Activated naive CD4-positive, alpha-beta T cell treated with anti-CD3 and anti-CD28 coated beads, Interleukin-2, amount 50 U/mL, for 16 hours (primary cell): ENCODE data around the gene SCAPER.

Experiments used
- DNase-seq: peaks from one replicate; pipeline ENCODE4 v3.0.0-alpha.2; 2020

The SCAPER gene

DNA sequence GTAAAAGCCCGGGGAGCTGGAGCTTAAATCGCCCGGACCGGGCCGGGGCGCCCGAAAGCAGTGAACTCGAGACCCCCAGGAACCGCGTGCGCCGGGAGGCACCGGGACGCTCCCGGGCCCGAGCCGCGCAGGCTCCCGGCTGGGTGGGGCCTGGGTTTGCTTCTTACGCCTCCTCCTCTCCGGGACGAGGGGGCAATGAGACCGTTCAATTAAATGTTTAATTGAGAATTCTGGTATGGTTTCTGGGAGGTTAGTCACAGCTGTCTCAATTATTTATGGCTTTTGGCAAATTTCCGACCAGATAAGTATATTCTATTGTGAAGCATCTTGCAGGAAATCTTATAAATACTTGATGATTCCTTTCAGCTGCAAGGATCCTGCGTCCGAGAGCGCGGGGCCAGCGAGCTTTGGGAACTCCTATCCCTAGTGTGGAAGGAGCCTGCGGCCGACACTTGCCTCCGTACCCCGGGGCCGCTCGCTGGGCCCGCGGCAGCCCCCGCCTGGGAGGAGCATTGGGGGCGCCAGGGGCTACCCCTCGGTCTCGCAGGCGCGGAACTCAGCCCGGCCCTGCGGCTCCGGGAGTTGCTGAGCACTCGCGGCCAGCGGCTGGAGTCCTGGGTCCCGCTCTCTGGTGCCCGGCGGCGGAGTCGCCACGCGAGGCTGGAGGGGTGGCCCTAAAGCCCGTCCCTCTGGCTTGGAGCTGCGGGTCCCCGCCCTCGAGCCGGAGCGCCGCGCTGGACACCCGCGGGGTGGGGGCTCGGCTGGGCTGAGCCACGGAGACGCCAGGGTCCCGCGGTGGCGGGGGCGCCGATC is 558.3 kb downstream of the SCAPER start:
- DNase-seq = no peak

- no peak for DNase-seq
Measured at GRCh38 chr15:76345880-76346668, 559.1 kb downstream of the SCAPER start.

GRCh38 chr15:76345583-76345879 is 559.6 kb downstream of the SCAPER start:
- DNase-seq = no peak

- no peak for DNase-seq
Measured at GRCh38 chr15:76344893-76345582, 560.1 kb downstream of the SCAPER start.

DNA sequence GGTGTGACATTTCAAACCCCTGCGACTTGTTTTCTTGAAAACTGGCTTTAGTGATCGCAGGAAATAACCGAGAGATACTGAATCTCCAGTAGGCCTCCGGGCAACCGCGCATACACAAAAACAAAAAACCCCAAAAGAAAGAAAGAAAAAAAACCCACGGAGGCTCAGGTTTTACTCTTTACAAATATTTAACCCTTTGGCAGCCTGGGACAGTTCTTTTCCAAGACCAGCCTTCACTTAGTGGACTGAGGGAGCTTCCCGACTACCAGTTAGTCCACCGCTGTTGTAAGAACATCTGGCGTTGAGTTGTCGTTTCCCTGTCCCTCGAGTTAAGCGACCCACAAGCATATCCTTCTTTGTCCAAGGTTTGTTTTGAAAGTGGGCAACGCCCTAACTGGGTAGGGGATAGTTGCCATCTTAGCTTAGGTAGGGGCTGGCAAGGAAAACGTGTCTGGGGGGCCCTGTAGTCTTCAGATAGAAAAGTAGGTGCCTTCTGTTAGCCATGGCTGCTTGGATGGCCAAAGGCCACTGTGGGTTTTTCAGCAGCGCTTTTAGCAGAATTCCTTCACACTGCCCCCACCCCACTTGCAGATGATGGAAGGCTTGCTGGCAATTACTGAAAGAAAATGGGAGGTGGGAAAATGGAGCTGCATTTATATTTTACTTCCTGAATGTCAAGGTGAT is 561.7 kb downstream of the SCAPER start:
- no peak for DNase-seq

DNA sequence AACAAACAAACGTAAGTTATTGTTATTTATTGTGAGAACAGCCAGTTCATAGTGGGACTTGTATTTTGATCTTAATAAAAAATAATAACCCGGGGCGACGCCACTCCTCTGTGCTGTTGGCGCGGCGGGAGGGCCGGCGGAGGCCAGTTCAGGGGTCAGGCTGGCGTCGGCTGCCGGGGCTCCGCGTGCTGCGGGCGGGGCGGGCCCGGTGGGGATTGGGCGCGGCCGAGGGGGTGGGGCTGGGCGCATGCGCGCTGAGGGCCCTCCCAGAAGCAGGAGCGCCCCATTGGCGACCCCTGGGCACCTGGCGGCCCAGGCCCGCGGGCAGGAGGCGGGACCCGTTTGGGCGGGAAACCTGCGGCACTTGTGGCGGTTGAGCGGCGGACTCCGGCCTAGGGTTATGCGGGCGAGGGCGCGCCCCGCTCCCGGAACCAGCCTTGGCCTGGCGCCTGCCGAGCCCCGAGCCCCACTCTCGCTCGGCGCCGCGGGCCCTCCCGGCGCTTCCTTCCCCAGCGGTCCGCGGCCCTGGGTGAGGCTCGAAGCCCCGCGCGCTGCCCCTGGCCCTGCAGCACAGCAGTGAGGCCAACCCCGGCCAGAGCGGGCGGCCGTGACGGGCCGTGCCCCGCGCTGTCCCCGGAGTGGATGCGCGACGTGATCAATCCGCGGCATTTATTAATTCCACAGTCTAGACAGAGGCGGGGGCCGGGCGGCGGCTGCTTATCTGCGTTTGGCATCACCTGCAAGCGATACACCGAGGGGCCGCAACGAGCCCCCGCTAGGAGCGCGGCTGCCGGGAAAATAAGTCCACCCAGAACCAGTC is 562.5 kb downstream of the SCAPER start:
- DNase-seq = no peak

DNA sequence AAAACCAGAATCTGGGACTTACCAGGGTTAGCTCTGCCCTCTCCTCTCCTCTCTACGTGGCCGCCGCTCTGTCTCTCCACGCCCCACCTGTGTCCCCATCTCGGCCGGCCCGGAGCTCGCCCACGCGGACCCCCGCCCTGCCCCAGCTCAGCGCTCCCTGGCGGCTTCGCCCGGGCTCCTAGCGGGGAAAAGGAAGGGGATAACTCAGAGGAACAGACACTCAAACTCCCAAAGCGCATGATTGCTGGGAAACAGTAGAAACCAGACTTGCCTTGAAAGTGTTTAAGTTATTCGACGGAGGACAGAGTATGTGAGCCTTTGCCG is 563.1 kb downstream of the SCAPER start:
- no peak for DNase-seq

- DNase-seq = no peak
Measured at GRCh38 chr15:76341366-76342057, 563.6 kb downstream of the SCAPER start.

GRCh38 chr15:76340803-76341365 is 564.3 kb downstream of the SCAPER start:
- DNase-seq = peak; percentile 52

GRCh38 chr15:76340198-76340802 is 564.8 kb downstream of the SCAPER start:
- peak; percentile 38 for DNase-seq

- no peak for DNase-seq
Measured at GRCh38 chr15:76339305-76340197, 565.6 kb downstream of the SCAPER start.

- no peak for DNase-seq
Measured at GRCh38 chr15:76338486-76339304, 566.4 kb downstream of the SCAPER start.

DNA sequence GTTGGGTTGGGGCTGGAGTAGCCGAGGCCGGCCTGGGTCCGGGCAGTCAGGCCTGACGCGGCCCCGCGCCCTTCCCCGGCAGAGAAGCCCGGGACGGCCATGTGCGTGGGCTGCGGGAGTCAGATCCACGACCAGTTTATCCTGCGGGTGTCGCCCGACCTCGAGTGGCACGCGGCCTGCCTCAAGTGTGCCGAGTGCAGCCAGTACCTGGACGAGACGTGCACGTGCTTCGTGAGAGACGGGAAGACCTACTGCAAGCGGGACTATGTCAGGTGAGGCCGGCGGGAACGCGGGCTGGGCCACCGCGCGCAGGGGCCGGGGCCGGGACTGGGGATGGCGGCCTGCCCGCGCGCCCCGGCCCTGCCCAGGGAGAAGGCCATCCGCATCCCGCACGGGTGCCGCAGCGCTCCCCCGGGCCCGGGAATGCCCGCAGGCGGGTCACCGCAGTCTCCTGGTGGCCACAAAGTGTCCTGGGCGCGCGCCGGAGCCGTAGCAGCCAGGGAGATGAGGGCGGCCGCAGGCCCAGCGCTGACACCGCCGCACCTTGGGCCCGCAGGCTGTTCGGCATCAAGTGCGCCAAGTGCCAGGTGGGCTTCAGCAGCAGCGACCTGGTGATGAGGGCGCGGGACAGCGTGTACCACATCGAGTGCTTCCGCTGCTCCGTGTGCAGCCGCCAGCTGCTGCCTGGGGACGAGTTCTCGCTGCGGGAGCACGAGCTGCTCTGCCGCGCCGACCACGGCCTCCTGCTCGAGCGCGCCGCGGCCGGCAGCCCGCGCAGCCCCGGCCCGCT is 567.2 kb downstream of the SCAPER start:
- DNase-seq = peak; percentile 29

DNA sequence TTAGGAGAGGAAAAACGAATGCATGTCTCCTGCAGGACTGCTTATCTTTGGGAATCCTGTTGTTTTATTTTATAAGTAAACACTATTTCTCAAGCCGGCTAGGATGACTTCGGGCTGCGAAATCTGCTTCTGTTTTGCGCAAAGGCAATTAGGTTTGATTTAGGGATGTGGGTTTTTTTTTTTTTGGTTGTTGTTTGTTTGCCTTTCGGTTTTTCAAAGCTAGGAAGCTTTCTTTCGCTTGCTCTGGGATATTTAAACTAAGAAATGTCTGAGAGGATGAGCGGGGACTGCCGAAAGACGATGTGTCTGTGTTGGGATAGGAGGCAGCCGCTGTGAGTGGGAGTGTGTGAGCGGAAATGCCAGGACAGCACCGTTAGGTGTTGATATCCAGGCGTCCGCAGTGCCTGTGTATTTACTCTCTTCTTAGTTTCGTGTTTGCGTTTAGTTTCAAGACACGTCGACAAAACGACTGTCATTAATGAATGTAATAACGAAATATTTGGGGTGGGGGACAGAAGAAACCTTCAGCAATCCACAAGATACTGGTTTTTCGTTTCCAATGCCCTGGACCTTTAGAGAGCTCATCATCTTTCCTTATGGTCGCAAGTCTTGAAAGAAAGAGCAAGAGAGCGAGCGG is 568.0 kb downstream of the SCAPER start:
- no peak for DNase-seq

DNA sequence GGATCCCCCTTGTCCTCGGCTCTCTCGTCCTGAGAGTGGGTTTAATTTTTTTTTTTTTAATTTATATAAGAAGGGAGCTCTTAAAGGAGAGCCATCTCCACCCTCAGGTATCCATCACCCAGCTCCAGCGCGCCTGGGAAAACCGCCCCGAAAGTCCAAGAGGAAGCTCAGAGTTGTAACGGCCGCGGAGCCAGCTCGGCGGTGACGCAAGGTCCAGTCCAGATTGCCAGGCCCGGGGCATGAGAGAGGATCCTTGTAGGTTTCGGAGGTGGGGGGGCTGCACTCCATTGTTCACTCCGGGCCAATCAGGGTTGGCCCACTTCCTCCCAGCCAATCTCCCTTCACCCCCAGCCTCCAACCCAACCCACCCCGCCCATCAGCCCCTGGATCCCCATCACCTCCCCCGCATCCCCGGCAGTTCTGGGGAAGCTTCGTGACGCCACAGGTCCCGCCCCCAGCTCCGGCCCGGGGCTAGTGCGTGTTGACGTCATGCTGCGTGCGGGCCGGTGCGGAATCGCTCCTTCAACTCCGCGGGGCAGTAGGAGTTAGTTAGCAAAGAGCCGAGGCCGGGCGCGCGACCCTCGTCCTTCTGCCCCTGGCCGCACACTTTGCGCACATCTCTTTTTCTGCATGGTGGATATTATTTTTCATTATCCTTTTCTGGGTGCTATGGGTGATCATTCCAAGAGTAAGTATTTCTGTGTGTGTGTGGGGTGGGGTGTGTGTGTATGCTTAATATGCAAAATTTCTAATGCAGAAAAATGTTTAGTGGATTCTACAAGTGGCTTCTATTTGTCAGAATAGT is 568.7 kb downstream of the SCAPER start, which contains the start of gene ISL2:
ISL2 (plus strand) TSS at position 520 of the 805 bp plus-strand sequence; CDS start at position 631, 111 bp downstream.
- DNase-seq = peak; percentile 43
